IMR-90 (cell line): ENCODE results near the gene MYH16. TPM values are rescaled to one million over a fixed set of nuclear protein-coding genes. Genes with fewer than 3 reads are reported as not detected.
A peak's percentile ranks its signal among the peaks of the same experiment; 100 is the strongest.

ENCODE experiments used
- ATAC-seq: fragments of 200-7000 bp; cut with Tn5 transposase; 2 replicates; pipeline ENCODE4 v1.9.1; 2020; ENCODE audit warnings: low read depth, mild to moderate bottlenecking, moderate library complexity
- Bru-seq: library from RNA; stranded (reverse); fragments of 400-500 nt; gene quantifications from one replicate; lab custom pipeline; 2021; lab: Mats Ljungman, UMichigan
- BruChase-seq, 2 experiments: library from RNA; stranded (reverse); fragments of 400-500 nt; gene quantifications; one replicate each; lab custom pipeline; 2021; lab: Mats Ljungman, UMichigan
- BruUV-seq: library from RNA; stranded (reverse); fragments of 400-500 nt; replicated peaks from 2 replicates; lab custom pipeline; 2021; lab: Mats Ljungman, UMichigan
- CTCF ChIA-PET: fragments of 300-600 bp; formaldehyde crosslinking; extraction: SDS; loops from one replicate; lab custom pipeline; 2021; ENCODE audit warnings: antibody characterized with exemption; lab: Yijun Ruan, JAX
- POLR2A ChIA-PET: fragments of 300-600 bp; sonication (Branson Sonifier 250); formaldehyde crosslinking; loops from one replicate; lab custom pipeline; 2022; ENCODE audit warnings: antibody characterized with exemption; ENCODE audit not compliant: unreplicated experiment; lab: Charles Lee
- DNase-seq: peaks from one replicate; pipeline ENCODE4 v3.0.0; 2013
- H2AFZ ChIP-seq: replicated peaks from 2 replicates; pipeline ENCODE3; 2013; ENCODE audit warnings: low read length, mild to moderate bottlenecking; ENCODE audit not compliant: poor library complexity
- H2AK5ac ChIP-seq: 2 replicates; pipeline ENCODE4 v1.6.1; 2013; ENCODE audit warnings: low read depth, low read length, inconsistent platforms
- H2AK9ac ChIP-seq: replicated peaks from 2 replicates; pipeline ENCODE3; 2013; ENCODE audit warnings: mild to moderate bottlenecking, low read depth, low read length, moderate library complexity; ENCODE audit not compliant: poor library complexity
- H2BK120ac ChIP-seq: 2 replicates; pipeline ENCODE4 v1.6.1; 2013; ENCODE audit warnings: low read depth, low read length, inconsistent platforms
- H2BK15ac ChIP-seq: 3 replicates; pipeline ENCODE4 v1.6.1; 2013; ENCODE audit warnings: low read depth, low read length, inconsistent platforms
- H2BK20ac ChIP-seq: 2 replicates; pipeline ENCODE4 v1.6.1; 2013; ENCODE audit warnings: low read depth, mild to moderate bottlenecking, inconsistent platforms, low read length, moderate library complexity
- H2BK5ac ChIP-seq: 2 replicates; pipeline ENCODE4 v1.6.1; 2013; ENCODE audit warnings: mild to moderate bottlenecking, low read depth, low read length, inconsistent platforms; ENCODE audit not compliant: poor library complexity, severe bottlenecking
- H3K14ac ChIP-seq: replicated peaks from 2 replicates; pipeline ENCODE4 v1.6.1; 2013; ENCODE audit warnings: low read depth, low read length, inconsistent platforms
- H3K18ac ChIP-seq: 2 replicates; pipeline ENCODE4 v1.6.1; 2013; ENCODE audit warnings: low read depth, low read length, control low read depth
- H3K23ac ChIP-seq: 2 replicates; pipeline ENCODE4 v1.6.1; 2013; ENCODE audit warnings: low read depth, low read length, inconsistent platforms
- H3K27ac ChIP-seq: 2 replicates; pipeline ENCODE4 v1.5.1; 2013; ENCODE audit warnings: mild to moderate bottlenecking, control low read depth, low read length; ENCODE audit not compliant: insufficient read depth
- H3K27me3 ChIP-seq: 2 replicates; pipeline ENCODE4 v1.6.1; 2013; ENCODE audit warnings: low read length; ENCODE audit not compliant: control insufficient read depth, insufficient read depth
- H3K36me3 ChIP-seq: 2 replicates; pipeline ENCODE4 v1.6.1; 2013; ENCODE audit warnings: low read length, mixed read lengths; ENCODE audit not compliant: control insufficient read depth, insufficient read depth
- H3K4ac ChIP-seq: 2 replicates; pipeline ENCODE4 v1.6.1; 2013; ENCODE audit warnings: low read depth, low read length, inconsistent platforms
- H3K4me1 ChIP-seq: 2 replicates; pipeline ENCODE4 v1.6.1; 2013; ENCODE audit warnings: low read length, mixed read lengths; ENCODE audit not compliant: control insufficient read depth, insufficient read depth
- H3K4me2 ChIP-seq: 2 replicates; pipeline ENCODE4 v1.6.1; 2013; ENCODE audit warnings: low read depth, mild to moderate bottlenecking, control low read depth, low read length, moderate library complexity
- H3K4me3 ChIP-seq: 2 replicates; pipeline ENCODE4 v1.5.1; 2013; ENCODE audit warnings: low read depth, mild to moderate bottlenecking, control low read depth, low read length, moderate library complexity; ENCODE audit not compliant: insufficient read depth
- H3K56ac ChIP-seq: 2 replicates; pipeline ENCODE4 v1.6.1; 2013; ENCODE audit warnings: low read length, inconsistent platforms; ENCODE audit not compliant: insufficient read depth; ENCODE audit errors: extremely low read depth
- H3K79me1 ChIP-seq, 2 experiments: 2 replicates each; pipeline ENCODE4 v1.6.1; 2013; ENCODE audit warnings: low read length in 2 of 2, inconsistent platforms in 1 of 2, low read depth in 1 of 2
- H3K9ac ChIP-seq: 2 replicates; pipeline ENCODE4 v1.6.1; 2013; ENCODE audit warnings: low read depth, low read length, control low read depth
- H3K9me1 ChIP-seq: 2 replicates; pipeline ENCODE4 v1.6.1; 2013; ENCODE audit warnings: low read length, inconsistent platforms; ENCODE audit not compliant: insufficient read depth
- H3K9me3 ChIP-seq: 2 replicates; pipeline ENCODE4 v1.6.1; 2013; ENCODE audit warnings: low read length; ENCODE audit not compliant: control insufficient read depth, insufficient read depth
- H4K20me1 ChIP-seq: 2 replicates; pipeline ENCODE4 v1.6.1; 2013; ENCODE audit warnings: low read length, inconsistent platforms; ENCODE audit not compliant: insufficient read depth
- H4K5ac ChIP-seq: 2 replicates; pipeline ENCODE4 v1.6.1; 2013; ENCODE audit warnings: mild to moderate bottlenecking, low read depth, low read length, control low read depth
- H4K8ac ChIP-seq, 2 experiments: 2 replicates each; pipeline ENCODE4 v1.6.1; 2013; ENCODE audit warnings: low read depth in 2 of 2, low read length in 2 of 2, control low read depth in 1 of 2, inconsistent platforms in 1 of 2
- H4K91ac ChIP-seq: 2 replicates; pipeline ENCODE4 v1.6.1; 2013; ENCODE audit warnings: low read depth, low read length, inconsistent platforms; ENCODE audit not compliant: insufficient read depth
- BHLHE40 ChIP-seq: fragments of 150-350 bp; IDR thresholded peaks from 2 replicates; pipeline ENCODE4 v1.6.1; 2016; ENCODE audit warnings: mild to moderate bottlenecking, low read depth, low read length
- CEBPB ChIP-seq: IDR thresholded peaks from 2 replicates; pipeline ENCODE4 v1.6.1; 2012; ENCODE audit warnings: low read depth, low read length, improper control_type of control experiment
- CHD1 ChIP-seq: IDR thresholded peaks from 2 replicates; pipeline ENCODE4 v1.6.1; 2012; ENCODE audit warnings: low read depth, low read length, improper control_type of control experiment
- MXI1 ChIP-seq: IDR thresholded peaks from 2 replicates; pipeline ENCODE4 v1.6.1; 2012; ENCODE audit warnings: low read depth, mild to moderate bottlenecking, low read length, moderate library complexity, borderline replicate concordance
- NFE2L2 ChIP-seq: fragments of 150-350 bp; IDR thresholded peaks from 2 replicates; pipeline ENCODE4 v1.6.1; 2016; ENCODE audit warnings: low read depth, mild to moderate bottlenecking, low read length
- RCOR1 ChIP-seq: IDR thresholded peaks from 2 replicates; pipeline ENCODE4 v1.6.1; 2012; ENCODE audit warnings: mild to moderate bottlenecking, low read length, improper control_type of control experiment; ENCODE audit not compliant: insufficient replicate concordance
- SMC3 ChIP-seq: fragments of 150-350 bp; IDR thresholded peaks from 2 replicates; pipeline ENCODE4 v1.6.1; 2016; ENCODE audit warnings: low read depth, mild to moderate bottlenecking, antibody characterized with exemption, low read length, moderate library complexity
- WGBS, 2 experiments: methylation state at CpG; one replicate each; pipeline versions ENCODE4 v1.1.5 to v1.1.7; 2013; ENCODE audit warnings: missing lambda C conversion rate in 2 of 2; ENCODE audit not compliant: insufficient read length in 1 of 2; ENCODE audit errors: extremely low coverage in 2 of 2; 5-methylcytosine and 5-hydroxymethylcytosine counted together
- dilution Hi-C: fragments of 300-500 bp; cut with HindIII; formaldehyde crosslinking; loops from one replicate; pipeline ENCODE4 v1.14.3; 2018; ENCODE audit warnings: low sequenced_read_pairs; ENCODE audit not compliant: unreplicated experiment
- in situ Hi-C: fragments of 300-500 bp; cut with MboI; formaldehyde crosslinking; loops from 3 replicates; pipeline ENCODE4 v1.14.3; 2019; ENCODE audit warnings: low sequenced_read_pairs, inconsistent platforms, mixed read lengths
- intact Hi-C: fragments of 100-400 bp; cut with micrococcal nuclease; formaldehyde crosslinking; loops from 2 replicates; pipeline ENCODE4 v1.10.0; 2022
- long read RNA-seq: library from polyadenylated mRNA; unstranded; transcript quantifications from one replicate; pipeline ENCODE4 v2.0.0, GENCODE V29; 2021; ENCODE audit not compliant: unreplicated experiment
- polyA plus RNA-seq, 3 experiments: library from polyadenylated mRNA; depleted of rRNA; stranded (reverse); fragments of >200 nt; gene quantifications; 2 replicates each; pipeline ENCODE4 v1.2.3, GENCODE V29; 2012; ENCODE audit warnings: low replicate concordance in 1 of 3
- total RNA-seq: library from RNA; depleted of rRNA; stranded (reverse); fragments of >200 nt; gene quantifications from 2 replicates; pipeline ENCODE4 v1.2.3, GENCODE V29; 2012; rRNA removed
- TF ChIP-seq, protein P1 (sequence below): fragments of 150-350 bp; IDR thresholded peaks from 2 replicates; pipeline ENCODE4 v1.6.1; 2016; ENCODE audit warnings: low read depth, mild to moderate bottlenecking, low read length, moderate library complexity, borderline replicate concordance
- TF ChIP-seq, protein P2 (sequence below): fragments of 150-350 bp; IDR thresholded peaks from 2 replicates; pipeline ENCODE4 v1.6.1; 2017; ENCODE audit warnings: mild to moderate bottlenecking, antibody characterized with exemption, low read length, low read depth
- TF ChIP-seq, protein P3 (sequence below): conservative IDR thresholded peaks from 2 replicates; pipeline ENCODE4 v1.5.1; 2012; ENCODE audit warnings: mild to moderate bottlenecking, low read depth, low read length, improper control_type of control experiment

The MYH16 gene
- total RNA-seq (0.18 and 0.28 TPM in 2 replicates), polyA plus RNA-seq (2012; rRNA removed) (0.03 and 0.09 TPM in 2 replicates), Bru-seq, nascent RNA (percentile 4 among the genes with signal in this experiment), BruChase-seq, experiment 1, labeled RNA remaining after a 6-hour chase (percentile 8 among the genes with signal in this experiment), BruChase-seq, experiment 2, labeled RNA remaining after a 2-hour chase (percentile 7 among the genes with signal in this experiment)
- polyA plus RNA-seq (2012; cell fraction: cytosol; rRNA removed): 0.02 and 0.09 TPM in 2 replicates
- 0.03 and 0.04 TPM in 2 replicates for polyA plus RNA-seq (2012; cell fraction: nucleus; rRNA removed; ENCODE audit: low replicate concordance)
- long read RNA-seq, partial matches to known transcripts: 0 of 5 reads
- long read RNA-seq, other reads (novel, unspliced or antisense): 5 of 5 reads

DNA sequence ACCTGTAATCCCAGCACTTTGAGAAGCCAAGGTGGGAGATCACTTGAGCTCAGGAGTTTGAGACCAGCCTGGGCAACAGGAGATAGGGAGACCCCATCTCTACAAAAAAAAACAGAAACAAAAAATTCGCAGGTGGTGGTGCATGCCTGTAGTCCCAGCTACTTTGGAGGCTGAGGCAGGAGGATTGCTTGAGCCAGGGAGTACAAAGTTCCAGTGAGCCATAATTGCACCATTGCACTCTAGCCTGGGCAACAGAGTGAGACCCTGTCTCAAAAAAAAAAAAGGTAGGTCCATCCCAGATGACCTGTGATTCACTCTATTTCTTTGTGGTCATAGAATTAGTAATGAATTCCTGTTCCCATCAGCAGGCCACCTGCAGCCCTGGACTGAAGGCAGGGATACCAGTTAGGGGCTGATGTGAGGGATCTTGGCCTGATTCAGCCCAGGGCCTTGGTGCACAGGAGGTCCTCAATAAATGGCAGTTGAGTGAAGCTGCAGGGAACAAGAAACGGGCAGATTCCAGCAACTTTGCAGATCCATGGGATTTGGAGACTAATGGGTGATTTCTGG is at the start of gene MYH16:
MYH16 (plus strand) TSS at position 364 of the 570 bp plus-strand sequence.
- H3K79me1 ChIP-seq: no peaks in the 10 kb centered on the region
- peak within 1 kb of the TSS; percentile 88; the same call in 1 of the 2 replicates for H3K14ac ChIP-seq
- peak within 1 kb of the TSS; percentile 33; the same call in 1 of the 2 replicates for H4K91ac ChIP-seq
- H2BK5ac ChIP-seq: peak within 1 kb of the TSS; percentile 50
- 75% methylated on average over 1 of the region's 2 CpGs; no CpG with 5 or more reads in 1 of the 2 experiments for WGBS, 2 experiments
- 0 out of 3 replicates have a peak within 1 kb of the TSS, but pooled peaks have one; percentile 76 for H2BK15ac ChIP-seq
- peaks cover 8% of the 10 kb centered on the region for H3K4me1 ChIP-seq
- in situ Hi-C loops: no loop called here
- peaks cover 17% of the 10 kb centered on the region for H3K9me1 ChIP-seq
- no peak within 1 kb of the TSS for H3K4me2 ChIP-seq
- H4K8ac ChIP-seq: peak within 1 kb of the TSS; percentile 18 to 78; a peak in 2 of 4 replicates
- H3K9me3 ChIP-seq: no peaks in the 10 kb centered on the region
- H2AFZ ChIP-seq: no peak within 1 kb of the TSS
- ATAC-seq: no peak
- ChIA-PET CTCF (interaction anchor here (0.5 kb wide), 1 partner anchor 128 kb away, joined by 4 read pairs; no protein-coding TSS in a partner anchor), POLR2A (no interaction called here)
- H3K27me3 ChIP-seq: no peaks in the 10 kb centered on the region
- H3K9ac ChIP-seq: no peak within 1 kb of the TSS
- peak within 1 kb of the TSS; percentile 78; the same call in 1 of the 2 replicates for H2BK20ac ChIP-seq
- no peaks in the 10 kb centered on the region for H4K20me1 ChIP-seq
- H2AK9ac ChIP-seq: peak within 1 kb of the TSS; percentile 16
- TF ChIP-seq MXI1: no peak
- TF ChIP-seq, protein P1, sequence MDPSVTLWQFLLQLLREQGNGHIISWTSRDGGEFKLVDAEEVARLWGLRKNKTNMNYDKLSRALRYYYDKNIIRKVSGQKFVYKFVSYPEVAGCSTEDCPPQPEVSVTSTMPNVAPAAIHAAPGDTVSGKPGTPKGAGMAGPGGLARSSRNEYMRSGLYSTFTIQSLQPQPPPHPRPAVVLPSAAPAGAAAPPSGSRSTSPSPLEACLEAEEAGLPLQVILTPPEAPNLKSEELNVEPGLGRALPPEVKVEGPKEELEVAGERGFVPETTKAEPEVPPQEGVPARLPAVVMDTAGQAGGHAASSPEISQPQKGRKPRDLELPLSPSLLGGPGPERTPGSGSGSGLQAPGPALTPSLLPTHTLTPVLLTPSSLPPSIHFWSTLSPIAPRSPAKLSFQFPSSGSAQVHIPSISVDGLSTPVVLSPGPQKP: no peak
- no peak for TF ChIP-seq RCOR1
- TF ChIP-seq, protein P2, sequence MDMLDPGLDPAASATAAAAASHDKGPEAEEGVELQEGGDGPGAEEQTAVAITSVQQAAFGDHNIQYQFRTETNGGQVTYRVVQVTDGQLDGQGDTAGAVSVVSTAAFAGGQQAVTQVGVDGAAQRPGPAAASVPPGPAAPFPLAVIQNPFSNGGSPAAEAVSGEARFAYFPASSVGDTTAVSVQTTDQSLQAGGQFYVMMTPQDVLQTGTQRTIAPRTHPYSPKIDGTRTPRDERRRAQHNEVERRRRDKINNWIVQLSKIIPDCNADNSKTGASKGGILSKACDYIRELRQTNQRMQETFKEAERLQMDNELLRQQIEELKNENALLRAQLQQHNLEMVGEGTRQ: no peak
- TF ChIP-seq NFE2L2: no peak
- TF ChIP-seq, protein P3, sequence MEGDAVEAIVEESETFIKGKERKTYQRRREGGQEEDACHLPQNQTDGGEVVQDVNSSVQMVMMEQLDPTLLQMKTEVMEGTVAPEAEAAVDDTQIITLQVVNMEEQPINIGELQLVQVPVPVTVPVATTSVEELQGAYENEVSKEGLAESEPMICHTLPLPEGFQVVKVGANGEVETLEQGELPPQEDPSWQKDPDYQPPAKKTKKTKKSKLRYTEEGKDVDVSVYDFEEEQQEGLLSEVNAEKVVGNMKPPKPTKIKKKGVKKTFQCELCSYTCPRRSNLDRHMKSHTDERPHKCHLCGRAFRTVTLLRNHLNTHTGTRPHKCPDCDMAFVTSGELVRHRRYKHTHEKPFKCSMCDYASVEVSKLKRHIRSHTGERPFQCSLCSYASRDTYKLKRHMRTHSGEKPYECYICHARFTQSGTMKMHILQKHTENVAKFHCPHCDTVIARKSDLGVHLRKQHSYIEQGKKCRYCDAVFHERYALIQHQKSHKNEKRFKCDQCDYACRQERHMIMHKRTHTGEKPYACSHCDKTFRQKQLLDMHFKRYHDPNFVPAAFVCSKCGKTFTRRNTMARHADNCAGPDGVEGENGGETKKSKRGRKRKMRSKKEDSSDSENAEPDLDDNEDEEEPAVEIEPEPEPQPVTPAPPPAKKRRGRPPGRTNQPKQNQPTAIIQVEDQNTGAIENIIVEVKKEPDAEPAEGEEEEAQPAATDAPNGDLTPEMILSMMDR: no peak
- no peak for TF ChIP-seq SMC3
- TF ChIP-seq BHLHE40: no peak
- TF ChIP-seq CHD1: no peak
- no peak for TF ChIP-seq CEBPB
- BruUV-seq: no TSS peak
- H4K5ac ChIP-seq: no peak within 1 kb of the TSS
- peak within 1 kb of the TSS; percentile 45; the same call in 1 of the 2 replicates for H3K4ac ChIP-seq
- no peak within 1 kb of the TSS for H3K4me3 ChIP-seq
- dilution Hi-C loops: no loop called here
- peak; percentile 57 for DNase-seq
- no peaks in the 10 kb centered on the region for H3K36me3 ChIP-seq
- intact Hi-C loops: no loop called here
- H3K27ac ChIP-seq: no peak within 1 kb of the TSS
- no peak within 1 kb of the TSS for H3K56ac ChIP-seq
- peak within 1 kb of the TSS; percentile 54; the same call in 1 of the 2 replicates for H2AK5ac ChIP-seq
- H2BK120ac ChIP-seq: peak within 1 kb of the TSS; percentile 82; the same call in 1 of the 2 replicates
- peak within 1 kb of the TSS; percentile 20; the same call in 1 of the 2 replicates for H3K18ac ChIP-seq
- no peak within 1 kb of the TSS for H3K23ac ChIP-seq
